Measurements from ENCODE around the gene PRICKLE1. TPM values are rescaled to one million over a fixed set of nuclear protein-coding genes. Genes with fewer than 3 reads are reported as not detected.

Gene PRICKLE1
- total RNA-seq, 2 experiments from 2014 or later: 0.19 TPM; not detected in 1

GRCh38 chr12:42459336-42459847, 130.2 kb downstream of the PRICKLE1 start:
- Histone ChIP-seq H3K9me3 (ENCODE audit: low read length) (no peaks in the 10 kb centered on the region), H3K4me3 (ENCODE audit: low read depth, low read length, poor library complexity, severe bottlenecking) (no peak overlapping the region), H2AFZ (ENCODE audit: low read length) (no peak overlapping the region), H3K36me3 (ENCODE audit: insufficient read depth, low read length) (no peaks in the 10 kb centered on the region), H3K9me2 (ENCODE audit: insufficient read depth, low read length) (no peaks in the 10 kb centered on the region), H3K79me2 (ENCODE audit: insufficient read depth, low read depth, low read length) (no peaks in the 10 kb centered on the region), H3K4me1 (ENCODE audit: insufficient read depth, low read length, poor library complexity, severe bottlenecking) (no peaks in the 10 kb centered on the region), H3K27ac (ENCODE audit: low read depth, low read length, poor library complexity, severe bottlenecking) (no peak overlapping the region), H4K20me1 (ENCODE audit: insufficient read depth, low read length) (no peaks in the 10 kb centered on the region), H3K4me2 (ENCODE audit: low read length) (no peak overlapping the region)
- intact Hi-C loops (cut with micrococcal nuclease; ENCODE audit: unreplicated experiment): no loop called here
- CTCF ChIA-PET (ENCODE audit: unreplicated experiment): no interaction called here
- BruUV-seq (replicated peaks): no TSS peak
- POLR2A ChIA-PET: interaction anchor here (0.5 to 0.6 kb wide), 2 partner anchors 109 to 340 kb away, joined by 3 read pairs; no protein-coding TSS in a partner anchor
- no peak for DNase-seq (ENCODE audit: low spot score)
- TF ChIP-seq, protein P1, sequence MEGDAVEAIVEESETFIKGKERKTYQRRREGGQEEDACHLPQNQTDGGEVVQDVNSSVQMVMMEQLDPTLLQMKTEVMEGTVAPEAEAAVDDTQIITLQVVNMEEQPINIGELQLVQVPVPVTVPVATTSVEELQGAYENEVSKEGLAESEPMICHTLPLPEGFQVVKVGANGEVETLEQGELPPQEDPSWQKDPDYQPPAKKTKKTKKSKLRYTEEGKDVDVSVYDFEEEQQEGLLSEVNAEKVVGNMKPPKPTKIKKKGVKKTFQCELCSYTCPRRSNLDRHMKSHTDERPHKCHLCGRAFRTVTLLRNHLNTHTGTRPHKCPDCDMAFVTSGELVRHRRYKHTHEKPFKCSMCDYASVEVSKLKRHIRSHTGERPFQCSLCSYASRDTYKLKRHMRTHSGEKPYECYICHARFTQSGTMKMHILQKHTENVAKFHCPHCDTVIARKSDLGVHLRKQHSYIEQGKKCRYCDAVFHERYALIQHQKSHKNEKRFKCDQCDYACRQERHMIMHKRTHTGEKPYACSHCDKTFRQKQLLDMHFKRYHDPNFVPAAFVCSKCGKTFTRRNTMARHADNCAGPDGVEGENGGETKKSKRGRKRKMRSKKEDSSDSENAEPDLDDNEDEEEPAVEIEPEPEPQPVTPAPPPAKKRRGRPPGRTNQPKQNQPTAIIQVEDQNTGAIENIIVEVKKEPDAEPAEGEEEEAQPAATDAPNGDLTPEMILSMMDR (conservative IDR thresholded peaks at IDR 0.05; ENCODE audit: low read length): no peak
- no peak for TF ChIP-seq EZH2phosphoT487 (IDR thresholded peaks at IDR 0.05; ENCODE audit: borderline replicate concordance, low read depth, low read length)

DNA sequence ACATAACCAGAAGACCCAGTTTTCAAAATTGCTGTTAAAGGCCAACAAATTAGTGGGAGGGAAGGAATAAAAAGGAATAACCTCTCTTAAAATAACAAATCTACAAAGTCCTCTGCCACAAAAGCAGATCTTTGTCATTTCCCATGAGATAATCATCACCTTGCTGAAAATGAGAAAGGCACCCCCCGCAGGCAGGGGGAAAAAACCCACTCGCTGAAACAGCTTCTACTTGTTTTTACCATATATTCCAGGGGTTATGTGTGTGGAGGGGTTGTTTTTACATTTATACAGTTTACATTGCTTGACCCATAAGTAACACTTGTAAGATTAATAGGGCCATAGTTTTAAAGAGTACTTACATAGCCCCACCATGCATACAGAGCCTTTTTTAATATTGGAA, 131.0 kb downstream of the PRICKLE1 start:
- Histone ChIP-seq H3K27ac (ENCODE audit: low read depth, low read length, poor library complexity, severe bottlenecking) (no peak overlapping the region), H4K20me1 (ENCODE audit: insufficient read depth, low read length) (no peaks in the 10 kb centered on the region), H3K9me3 (ENCODE audit: low read length) (no peaks in the 10 kb centered on the region), H3K4me2 (ENCODE audit: low read length) (no peak overlapping the region), H2AFZ (ENCODE audit: low read length) (no peak overlapping the region), H3K79me2 (ENCODE audit: insufficient read depth, low read depth, low read length) (no peaks in the 10 kb centered on the region), H3K4me3 (ENCODE audit: low read depth, low read length, poor library complexity, severe bottlenecking) (no peak overlapping the region), H3K4me1 (ENCODE audit: insufficient read depth, low read length, poor library complexity, severe bottlenecking) (no peaks in the 10 kb centered on the region), H3K36me3 (ENCODE audit: insufficient read depth, low read length) (no peaks in the 10 kb centered on the region), H3K9me2 (ENCODE audit: insufficient read depth, low read length) (no peaks in the 10 kb centered on the region)
- TF ChIP-seq, protein P1 (conservative IDR thresholded peaks at IDR 0.05; ENCODE audit: low read length): peak; percentile 57
- no peak for TF ChIP-seq EZH2phosphoT487 (IDR thresholded peaks at IDR 0.05; ENCODE audit: borderline replicate concordance, low read depth, low read length)
- no TSS peak for BruUV-seq (replicated peaks)
- CTCF ChIA-PET (ENCODE audit: unreplicated experiment): no interaction called here
- POLR2A ChIA-PET: interaction anchor here (0.6 kb wide), 1 partner anchor 339 kb away, joined by 3 read pairs; no protein-coding TSS in a partner anchor
- intact Hi-C loops (cut with micrococcal nuclease; ENCODE audit: unreplicated experiment): no loop called here
- no peak for DNase-seq (ENCODE audit: low spot score)

DNA sequence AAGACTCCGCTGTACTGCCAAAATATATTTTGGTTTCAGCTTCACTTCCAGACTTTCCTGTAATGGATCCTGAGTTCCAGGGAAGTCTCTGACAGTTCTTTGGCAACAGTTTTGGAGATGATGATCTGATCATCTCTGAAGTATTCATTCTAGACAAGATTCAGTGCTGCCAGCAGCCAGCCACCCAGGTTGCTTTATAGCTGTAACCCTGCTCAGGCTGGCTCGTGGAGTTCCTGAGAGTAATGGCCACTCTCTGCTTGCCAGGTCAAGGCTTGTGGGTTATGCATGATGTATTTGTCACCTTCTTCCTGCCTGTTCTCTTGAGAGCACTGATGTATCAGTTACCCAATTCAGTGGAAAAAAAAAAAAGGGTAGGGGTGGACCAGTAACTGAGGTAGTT, 139.3 kb downstream of the PRICKLE1 start:
- H3K4me1 ChIP-seq (ENCODE audit: insufficient read depth, low read length, poor library complexity, severe bottlenecking): peaks cover 9% of the 10 kb centered on the region
- CTCF ChIA-PET (ENCODE audit: unreplicated experiment): no interaction called here
- no peak overlapping the region for H3K27ac ChIP-seq (ENCODE audit: low read depth, low read length, poor library complexity, severe bottlenecking)

More for the DNA sequence above, 139.3 kb downstream of the PRICKLE1 start:
- H4K20me1 ChIP-seq (ENCODE audit: insufficient read depth, low read length): no peaks in the 10 kb centered on the region
- H3K9me3 ChIP-seq (ENCODE audit: low read length): no peaks in the 10 kb centered on the region
- peaks cover 41% of the 10 kb centered on the region for H3K36me3 ChIP-seq (ENCODE audit: insufficient read depth, low read length)
- POLR2A ChIA-PET: no interaction called here
- no peak overlapping the region for H2AFZ ChIP-seq (ENCODE audit: low read length)
- H3K9me2 ChIP-seq (ENCODE audit: insufficient read depth, low read length): no peaks in the 10 kb centered on the region
- no peak overlapping the region for H3K4me2 ChIP-seq (ENCODE audit: low read length)
- H3K79me2 ChIP-seq (ENCODE audit: insufficient read depth, low read depth, low read length): no peaks in the 10 kb centered on the region
- BruUV-seq (replicated peaks): no TSS peak
- H3K4me3 ChIP-seq (ENCODE audit: low read depth, low read length, poor library complexity, severe bottlenecking): no peak overlapping the region
- TF ChIP-seq, protein P1 (conservative IDR thresholded peaks at IDR 0.05; ENCODE audit: low read length): no peak
- TF ChIP-seq EZH2phosphoT487 (IDR thresholded peaks at IDR 0.05; ENCODE audit: borderline replicate concordance, low read depth, low read length): no peak
- DNase-seq (ENCODE audit: low spot score): no peak
- intact Hi-C loops (cut with micrococcal nuclease; ENCODE audit: unreplicated experiment): no loop called here
